GM19239 (cell line): ENCODE data around the gene RNF214.
"Not testable (repeated sequence)": the region's sequence is repeated elsewhere in the genome, so short reads cannot be mapped to it uniquely, and the experiment has no call there.

Experiments
- DNase-seq: peaks from one replicate; pipeline ENCODE4 v3.0.0; 2011; ENCODE audit warnings: low spot score; ENCODE audit not compliant: insufficient read length
- FAIRE-seq: peaks from 2 replicates; lab custom pipeline; 2011; peaks lifted over from hg19 to GRCh38; lab: Jason Lieb, UNC

Gene RNF214

GRCh38 chr11:117232092-117232878, at the start of gene RNF214:
Gene RNF214, plus strand, starts transcription at chr11:117232671. Its CDS starts 1,602 bp downstream, at chr11:117234273.
- DNase-seq (peak; percentile 96), FAIRE-seq (peak; percentile 91)

- FAIRE-seq, DNase-seq: not testable (repeated sequence)
These were observed 49.3 kb upstream of the RNF214 start for GRCh38 chr11:117183178-117183577.

- no peak for FAIRE-seq
- no peak for DNase-seq
These were observed 48.6 kb upstream of the RNF214 start for GRCh38 chr11:117183724-117184349.

GRCh38 chr11:117185736-117186430, 46.6 kb upstream of the RNF214 start:
- peak; percentile 14 for FAIRE-seq
- no peak for DNase-seq

GRCh38 chr11:117186431-117186761, 46.1 kb upstream of the RNF214 start:
- FAIRE-seq, result no peak
- DNase-seq, result no peak

- no peak for FAIRE-seq
- no peak for DNase-seq
These were observed 45.5 kb upstream of the RNF214 start for GRCh38 chr11:117187007-117187406.

- DNase-seq (no peak), FAIRE-seq (no peak)
These were observed 45.1 kb upstream of the RNF214 start for GRCh38 chr11:117187428-117187798.

- no peak for DNase-seq
- FAIRE-seq, result no peak
These were observed 44.5 kb upstream of the RNF214 start for GRCh38 chr11:117187799-117188481.

GRCh38 chr11:117188620-117189081, 43.8 kb upstream of the RNF214 start:
- no peak for FAIRE-seq
- DNase-seq, result no peak

GRCh38 chr11:117189191-117189940, 43.1 kb upstream of the RNF214 start:
- DNase-seq (no peak), FAIRE-seq (peak; percentile 87)

GRCh38 chr11:117189941-117190544, 42.4 kb upstream of the RNF214 start:
- FAIRE-seq (peak; percentile 14), DNase-seq (no peak)

GRCh38 chr11:117191680-117192400, 40.6 kb upstream of the RNF214 start:
- no peak for FAIRE-seq

GRCh38 chr11:117192401-117192875, 40.0 kb upstream of the RNF214 start:
- DNase-seq (no peak), FAIRE-seq (no peak)

More at GRCh38 chr11:117191680-117192400, 40.6 kb upstream of the RNF214 start:
- DNase-seq, result no peak

- no peak for FAIRE-seq
- DNase-seq, result no peak
These were observed 39.1 kb upstream of the RNF214 start for GRCh38 chr11:117193130-117194020.

GRCh38 chr11:117194267-117194666, 38.2 kb upstream of the RNF214 start:
- no peak for DNase-seq
- FAIRE-seq, result no peak

GRCh38 chr11:117195258-117195657, 37.2 kb upstream of the RNF214 start:
- FAIRE-seq (no peak), DNase-seq (no peak)

- FAIRE-seq (no peak), DNase-seq (no peak)
These were observed 36.7 kb upstream of the RNF214 start for GRCh38 chr11:117195761-117196160.

GRCh38 chr11:117197006-117197405, 35.5 kb upstream of the RNF214 start:
- DNase-seq, result no peak
- no peak for FAIRE-seq
